Coronary artery (tissue), 2 donors: ENCODE measurements around the gene RNF208.

Source experiments
- DNase-seq: peaks from one replicate; pipeline ENCODE4 v3.0.0-alpha.2; 2017; ENCODE audit warnings: low spot score
- H3K27ac ChIP-seq, 2 donors: fragments of 200-600 bp; sonication (generic); one replicate each; pipeline ENCODE4 v1.5.1; 2016 to 2019
- H3K4me3 ChIP-seq: fragments of 200-600 bp; sonication (generic); 2 replicates; pipeline ENCODE4 v1.5.1; 2016; ENCODE audit warnings: mild to moderate bottlenecking, moderate library complexity
- CTCF ChIP-seq: fragments of 200-600 bp; sonication (generic); IDR thresholded peaks from one replicate; pipeline ENCODE4 v1.5.1; 2019; ENCODE audit warnings: antibody characterized with exemption

RNF208 gene

GRCh38 chr9:137184881-137185660 lies 37.0 kb downstream of the RNF208 start:
- no peak for TF ChIP-seq CTCF
- H3K4me3 ChIP-seq: no peak overlapping the region
- DNase-seq: no peak
- no peak overlapping the region for H3K27ac ChIP-seq

- no peak overlapping the region for H3K4me3 ChIP-seq
- no peak overlapping the region for H3K27ac ChIP-seq
- TF ChIP-seq CTCF: no peak
- DNase-seq: no peak
These were observed 38.0 kb downstream of the RNF208 start for GRCh38 chr9:137183980-137184595.

- Histone ChIP-seq H3K27ac (no peak overlapping the region), H3K4me3 (no peak overlapping the region)
- no peak for DNase-seq
- TF ChIP-seq CTCF: no peak
These were observed 39.2 kb downstream of the RNF208 start for GRCh38 chr9:137182836-137183235.

- no peak for DNase-seq
- Histone ChIP-seq H3K4me3 (no peak overlapping the region), H3K27ac (no peak overlapping the region)
- TF ChIP-seq CTCF: no peak
These were observed 40.4 kb downstream of the RNF208 start for GRCh38 chr9:137181680-137182079.

- H3K4me3 ChIP-seq: no peak overlapping the region
- DNase-seq: no peak
- H3K27ac ChIP-seq: no peak overlapping the region
- no peak for TF ChIP-seq CTCF
These were observed 41.5 kb downstream of the RNF208 start for GRCh38 chr9:137180491-137180890.

- TF ChIP-seq CTCF: no peak
- H3K27ac ChIP-seq: no peak overlapping the region
These were observed 42.3 kb downstream of the RNF208 start for GRCh38 chr9:137179761-137180160.

More at GRCh38 chr9:137179761-137180160, 42.3 kb downstream of the RNF208 start:
- no peak for DNase-seq
- H3K4me3 ChIP-seq: no peak overlapping the region
